Astrocyte of the spinal cord (primary cell): ENCODE data around the gene OGFOD3.

Experiments used
- DNase-seq: peaks from one replicate; pipeline ENCODE4 v3.0.0; 2011; ENCODE audit warnings: low read depth, low spot score
- H3K4me3 ChIP-seq: 2 replicates; pipeline ENCODE4 v1.5.1; 2011; ENCODE audit warnings: low read depth, mild to moderate bottlenecking, low read length, moderate library complexity
- CTCF ChIP-seq: IDR thresholded peaks from 2 replicates; pipeline ENCODE4 v1.5.1; 2012; ENCODE audit warnings: low read depth, mild to moderate bottlenecking, low read length, inconsistent platforms
- in situ Hi-C: cut with HindIII; loops from 2 replicates; pipeline ENCODE4 v1.10.0; 2017; ENCODE audit warnings: low sequenced_read_pairs

OGFOD3 gene

GRCh38 chr17:82399041-82399441, 19.3 kb downstream of the OGFOD3 start:
- no peak overlapping the region for H3K4me3 ChIP-seq
- in situ Hi-C loops = no loop called here
- peak; percentile 78 for DNase-seq
- no peak for TF ChIP-seq CTCF

GRCh38 chr17:82397449-82398335, 20.7 kb downstream of the OGFOD3 start:
- no peak for DNase-seq
- no peak overlapping the region for H3K4me3 ChIP-seq
- TF ChIP-seq CTCF = no peak
- in situ Hi-C loops = no loop called here

- TF ChIP-seq CTCF = no peak
- DNase-seq = peak; percentile 68
- in situ Hi-C loops = no loop called here
- no peak overlapping the region for H3K4me3 ChIP-seq
These were observed 21.6 kb downstream of the OGFOD3 start for GRCh38 chr17:82396601-82397435.

- in situ Hi-C loops = no loop called here
- H3K4me3 ChIP-seq = no peak overlapping the region
- TF ChIP-seq CTCF = no peak
- DNase-seq = no peak
These were observed 24.1 kb downstream of the OGFOD3 start for GRCh38 chr17:82394278-82394677.

- no peak for DNase-seq
- H3K4me3 ChIP-seq = no peak overlapping the region
- in situ Hi-C loops = no loop called here
- TF ChIP-seq CTCF = no peak
These were observed 25.4 kb downstream of the OGFOD3 start for GRCh38 chr17:82392941-82393340.

- TF ChIP-seq CTCF = no peak
- in situ Hi-C loops = no loop called here
- DNase-seq = no peak
- H3K4me3 ChIP-seq = no peak overlapping the region
These were observed 26.0 kb downstream of the OGFOD3 start for GRCh38 chr17:82392209-82392920.
